ENCODE results near the gene NT5M. TPM values are rescaled to one million over a fixed set of nuclear protein-coding genes. Genes with fewer than 3 reads are reported as not detected.
"Not testable (repeated sequence)": the region's sequence is repeated elsewhere in the genome, so short reads cannot be mapped to it uniquely, and the experiment has no call there.

NT5M gene
- total RNA-seq, 2 experiments from 2014 or later: 1.8 to 2.9 TPM

- no peak overlapping the region for H3K27ac ChIP-seq (ENCODE audit: low read depth in 1 of 2, low read length in 2 of 2)
- CTCF ChIA-PET: no interaction called here
- H3K27ac Mint-ChIP-seq: no peak overlapping the region
- H3K36me3 ChIP-seq (ENCODE audit: insufficient read depth, low read length): no peaks in the 10 kb centered on the region
- TF ChIP-seq CTCF (IDR thresholded peaks at IDR 0.05): no peak
- no peak overlapping the region for H3K4me3 Mint-ChIP-seq
- no peaks in the 10 kb centered on the region for H3K9me3 ChIP-seq (ENCODE audit: control insufficient read depth in 1 of 2, insufficient read depth in 1 of 2, low read length in 2 of 2)
- H3K4me1 Mint-ChIP-seq (ENCODE audit: low read depth): no peaks in the 10 kb centered on the region
- H3K27me3 Mint-ChIP-seq: no peaks in the 10 kb centered on the region
- H3K4me3 ChIP-seq (ENCODE audit: low read length): no peak overlapping the region
- POLR2A ChIA-PET: no interaction called here
- DNase-seq (no peak), ATAC-seq (ENCODE audit: poor library complexity) (no peak)
- H3K27me3 ChIP-seq (ENCODE audit: control insufficient read depth in 1 of 2, insufficient read depth in 2 of 2, low read length in 2 of 2): no peaks in the 10 kb centered on the region
- H3K9me3 Mint-ChIP-seq: no peaks in the 10 kb centered on the region
- intact Hi-C loops (cut with DNase I, micrococcal nuclease): no loop called here
- no peaks in the 10 kb centered on the region for H3K36me3 Mint-ChIP-seq (ENCODE audit: low read depth)
- no peaks in the 10 kb centered on the region for H3K4me1 ChIP-seq (ENCODE audit: insufficient read depth, low read length)
Observed at GRCh38 chr17:17381446-17382064, 78.4 kb downstream of the NT5M start.

- no peak overlapping the region for H3K4me3 Mint-ChIP-seq
- no peaks in the 10 kb centered on the region for H3K4me1 Mint-ChIP-seq (ENCODE audit: low read depth)
- intact Hi-C loops (cut with DNase I, micrococcal nuclease): no loop called here
- Histone ChIP-seq H3K9me3 (ENCODE audit: control insufficient read depth in 1 of 2, insufficient read depth in 1 of 2, low read length in 2 of 2) (no peaks in the 10 kb centered on the region), H3K27ac (ENCODE audit: low read depth in 1 of 2, low read length in 2 of 2) (no peak overlapping the region), H3K36me3 (ENCODE audit: insufficient read depth, low read length) (no peaks in the 10 kb centered on the region), H3K27me3 (ENCODE audit: control insufficient read depth in 1 of 2, insufficient read depth in 2 of 2, low read length in 2 of 2) (no peaks in the 10 kb centered on the region), H3K4me1 (ENCODE audit: insufficient read depth, low read length) (no peaks in the 10 kb centered on the region), H3K4me3 (ENCODE audit: low read length) (no peak overlapping the region)
- POLR2A ChIA-PET: no interaction called here
- no peaks in the 10 kb centered on the region for H3K27me3 Mint-ChIP-seq
- H3K9me3 Mint-ChIP-seq: no peaks in the 10 kb centered on the region
- CTCF ChIA-PET: no interaction called here
- H3K36me3 Mint-ChIP-seq (ENCODE audit: low read depth): no peaks in the 10 kb centered on the region
- no peak for TF ChIP-seq CTCF (IDR thresholded peaks at IDR 0.05)
- no peak for ATAC-seq (ENCODE audit: poor library complexity)
- H3K27ac Mint-ChIP-seq: no peak overlapping the region
- no peak for DNase-seq
Observed at GRCh38 chr17:17382065-17382459, 78.9 kb downstream of the NT5M start.

- H3K36me3 Mint-ChIP-seq (ENCODE audit: low read depth): no peaks in the 10 kb centered on the region
- intact Hi-C loops (cut with DNase I, micrococcal nuclease): no loop called here
- POLR2A ChIA-PET: no interaction called here
Observed at GRCh38 chr17:17382971-17383370, 79.8 kb downstream of the NT5M start.

GRCh38 chr17:17383431-17384290 lies 80.5 kb downstream of the NT5M start:
- ATAC-seq (ENCODE audit: poor library complexity); H3K27ac ChIP-seq (ENCODE audit: low read depth in 1 of 2, low read length in 2 of 2); H3K36me3 Mint-ChIP-seq (ENCODE audit: low read depth); H3K4me3 Mint-ChIP-seq; H3K4me1 Mint-ChIP-seq (ENCODE audit: low read depth); H3K36me3 ChIP-seq (ENCODE audit: insufficient read depth, low read length); DNase-seq; H3K9me3 Mint-ChIP-seq; intact Hi-C loops (cut with DNase I, micrococcal nuclease); H3K9me3 ChIP-seq (ENCODE audit: control insufficient read depth in 1 of 2, insufficient read depth in 1 of 2, low read length in 2 of 2); H3K27ac Mint-ChIP-seq; H3K27me3 ChIP-seq (ENCODE audit: control insufficient read depth in 1 of 2, insufficient read depth in 2 of 2, low read length in 2 of 2); H3K4me3 ChIP-seq (ENCODE audit: low read length); H3K4me1 ChIP-seq (ENCODE audit: insufficient read depth, low read length); POLR2A ChIA-PET; H3K27me3 Mint-ChIP-seq: not testable (repeated sequence)
- CTCF ChIA-PET: interaction anchor here (0.7 kb wide), 1 partner anchor 219 kb away, joined by 3 read pairs; no protein-coding TSS in a partner anchor

More at GRCh38 chr17:17382971-17383370, 79.8 kb downstream of the NT5M start:
- ATAC-seq (ENCODE audit: poor library complexity): no peak
- no peaks in the 10 kb centered on the region for H3K27me3 Mint-ChIP-seq
- no peak overlapping the region for H3K27ac ChIP-seq (ENCODE audit: low read depth in 1 of 2, low read length in 2 of 2)
- no peak overlapping the region for H3K4me3 Mint-ChIP-seq
- H3K27ac Mint-ChIP-seq: no peak overlapping the region
- no peaks in the 10 kb centered on the region for H3K9me3 Mint-ChIP-seq
- no peak for TF ChIP-seq CTCF (IDR thresholded peaks at IDR 0.05)
- no peaks in the 10 kb centered on the region for H3K36me3 ChIP-seq (ENCODE audit: insufficient read depth, low read length)
- H3K9me3 ChIP-seq (ENCODE audit: control insufficient read depth in 1 of 2, insufficient read depth in 1 of 2, low read length in 2 of 2): no peaks in the 10 kb centered on the region
- no peak for DNase-seq
- H3K4me1 Mint-ChIP-seq (ENCODE audit: low read depth): no peaks in the 10 kb centered on the region
- no peaks in the 10 kb centered on the region for H3K27me3 ChIP-seq (ENCODE audit: control insufficient read depth in 1 of 2, insufficient read depth in 2 of 2, low read length in 2 of 2)
- CTCF ChIA-PET: interaction anchor here (0.7 kb wide), 1 partner anchor 218 kb away, joined by 3 read pairs; no protein-coding TSS in a partner anchor
- no peaks in the 10 kb centered on the region for H3K4me1 ChIP-seq (ENCODE audit: insufficient read depth, low read length)
- no peak overlapping the region for H3K4me3 ChIP-seq (ENCODE audit: low read length)

Data from CD4-positive, alpha-beta T cell (primary cell).